Putamen (tissue), 1 donor: ENCODE results near the gene CYB5A.
A peak's percentile ranks its signal among the peaks of the same experiment; 100 is the strongest.
"Not testable (repeated sequence)": the region's sequence is repeated elsewhere in the genome, so short reads cannot be mapped to it uniquely, and the experiment has no call there.

ENCODE experiments used
- DNase-seq: peaks from one replicate; pipeline ENCODE4 v3.0.0-alpha.2; 2016; ENCODE audit warnings: low spot score

Gene CYB5A, protein sequence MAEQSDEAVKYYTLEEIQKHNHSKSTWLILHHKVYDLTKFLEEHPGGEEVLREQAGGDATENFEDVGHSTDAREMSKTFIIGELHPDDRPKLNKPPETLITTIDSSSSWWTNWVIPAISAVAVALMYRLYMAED

GRCh38 chr18:74291771-74292540, at the start of gene CYB5A:
Gene CYB5A, minus strand, starts transcription at chr18:74291963. Its CDS starts 88 bp downstream, at chr18:74291875.
- peak; percentile 99 for DNase-seq

DNA sequence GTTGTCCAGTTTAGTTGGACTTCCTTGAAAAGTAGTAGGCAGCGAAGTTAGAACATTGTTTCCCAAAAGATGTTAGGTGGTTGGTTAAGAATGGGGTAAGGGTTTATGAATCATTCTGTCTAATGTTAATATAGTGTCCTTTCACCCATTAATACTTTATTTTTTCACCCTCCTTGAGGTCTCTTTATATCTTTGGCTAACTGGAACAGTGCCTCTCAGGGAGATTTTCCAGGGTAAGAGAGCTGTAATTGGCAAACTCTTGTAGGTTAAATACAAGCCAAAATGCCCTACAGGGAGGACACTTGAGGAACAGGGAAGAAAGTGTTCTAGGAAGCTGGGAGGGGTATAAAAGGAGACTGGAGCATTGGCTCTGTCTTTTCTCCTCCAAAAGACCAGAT, 46.1 kb upstream of the CYB5A start:
- DNase-seq, result no peak

DNA sequence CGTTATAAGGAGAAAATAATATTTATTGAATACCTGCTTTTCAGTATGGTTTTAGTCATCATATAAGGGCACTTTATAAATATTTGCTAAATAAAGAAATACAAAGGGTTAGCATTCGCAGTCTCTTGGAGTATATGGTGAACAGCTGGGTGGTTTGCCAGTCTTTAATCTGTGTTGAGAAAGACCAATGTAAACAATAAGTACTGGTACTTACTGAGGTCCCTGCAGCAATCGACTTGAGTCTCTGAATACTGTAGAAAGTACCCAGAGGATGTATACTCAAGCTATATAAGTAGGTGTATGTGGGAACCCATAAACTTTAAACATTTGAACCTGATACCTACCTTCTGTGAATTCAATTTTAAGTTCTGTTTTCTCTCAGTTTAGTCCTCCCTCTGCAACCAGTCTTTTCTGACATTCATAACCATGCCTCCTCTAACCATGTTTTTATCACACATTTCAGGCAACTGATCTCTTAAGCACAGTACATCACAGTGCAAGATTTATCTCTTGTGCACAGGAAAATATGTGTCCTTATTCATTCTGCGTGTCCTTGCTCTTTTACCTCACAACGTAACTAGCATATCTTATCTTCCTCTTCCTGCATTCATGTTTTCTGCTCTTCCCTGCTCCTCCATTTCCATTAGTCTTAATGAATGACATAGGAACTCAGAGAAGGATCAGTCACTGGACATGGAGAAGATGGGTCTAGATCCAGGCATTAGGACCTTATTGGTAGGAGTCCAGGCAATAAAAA, 45.6 kb upstream of the CYB5A start:
- no peak for DNase-seq

- no peak for DNase-seq
Observed at GRCh38 chr18:74336656-74337055, 44.9 kb upstream of the CYB5A start.

DNA sequence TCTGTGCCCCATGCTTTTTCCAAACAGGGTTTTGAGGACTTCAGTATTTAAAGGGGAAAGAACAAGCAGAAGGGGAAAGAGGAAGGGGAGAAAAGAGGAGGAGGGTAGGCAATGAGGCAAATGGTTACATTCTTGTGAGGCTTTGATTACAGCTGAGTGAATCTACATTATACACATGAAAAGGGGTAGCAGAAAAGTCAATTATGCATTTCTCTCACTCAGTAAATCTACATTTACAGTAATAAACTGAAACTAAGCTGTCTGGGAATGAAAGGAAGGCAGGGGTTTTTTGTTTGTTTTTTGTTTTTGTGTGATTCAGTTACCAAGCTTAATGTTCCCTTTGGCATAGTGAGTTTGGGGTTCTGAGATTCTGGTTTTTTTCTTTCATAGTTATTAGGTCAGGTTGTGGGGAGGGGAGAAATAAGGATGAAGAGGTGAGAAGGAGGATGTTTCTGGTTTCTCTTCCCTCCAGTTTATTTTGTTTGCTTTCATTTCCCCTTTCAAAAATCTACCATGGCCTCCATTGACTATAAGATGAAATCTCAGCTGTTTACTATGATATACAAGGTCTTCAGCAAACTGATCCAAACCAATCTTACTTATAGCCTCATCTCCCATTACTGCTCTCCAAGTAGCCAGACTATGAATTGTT, 42.6 kb upstream of the CYB5A start:
- no peak for DNase-seq

DNA sequence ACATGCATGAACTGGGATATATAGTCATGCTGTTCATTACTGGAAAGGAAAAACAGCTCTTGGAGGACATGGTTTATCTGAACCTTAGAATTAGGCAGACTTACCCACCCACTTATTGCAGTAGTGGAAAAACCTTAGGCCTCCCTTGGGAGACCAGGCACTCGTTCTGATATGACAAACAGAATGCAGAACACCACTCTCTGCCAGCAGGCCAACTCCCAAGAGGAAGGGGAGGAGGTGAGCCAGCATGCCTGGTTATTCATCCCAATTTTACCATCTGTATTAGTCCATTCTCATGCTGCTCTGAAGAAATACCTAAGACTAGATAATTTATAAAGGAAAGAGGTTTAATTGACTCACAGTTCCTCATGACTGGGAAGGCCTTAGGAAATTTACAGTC, 41.3 kb upstream of the CYB5A start:
- no peak for DNase-seq

DNA sequence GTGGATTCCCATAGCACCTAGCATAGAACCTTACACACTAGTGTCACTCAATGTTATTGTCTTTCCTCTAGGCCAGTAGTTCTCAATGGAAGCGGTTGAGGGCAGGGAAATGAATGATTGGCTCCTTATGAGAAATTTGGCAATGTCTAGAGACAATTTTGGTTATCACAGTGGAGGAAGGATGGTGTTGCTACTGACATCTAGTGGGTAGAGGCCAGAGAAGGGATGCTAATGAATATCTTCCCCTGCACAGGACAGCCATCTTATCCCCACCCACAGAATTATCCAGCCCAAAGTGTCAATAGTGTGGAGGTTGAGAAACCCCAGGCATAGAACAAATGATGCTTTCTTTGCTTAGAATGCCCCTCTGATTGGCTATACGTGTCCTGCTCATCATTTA, 39.6 kb upstream of the CYB5A start:
- no peak for DNase-seq

- no peak for DNase-seq
Observed at GRCh38 chr18:74329688-74330205, 38.0 kb upstream of the CYB5A start.

GRCh38 chr18:74328206-74328605, 36.4 kb upstream of the CYB5A start:
- no peak for DNase-seq

- not testable (repeated sequence) for DNase-seq
Observed at GRCh38 chr18:74326791-74327190, 35.0 kb upstream of the CYB5A start.

DNA sequence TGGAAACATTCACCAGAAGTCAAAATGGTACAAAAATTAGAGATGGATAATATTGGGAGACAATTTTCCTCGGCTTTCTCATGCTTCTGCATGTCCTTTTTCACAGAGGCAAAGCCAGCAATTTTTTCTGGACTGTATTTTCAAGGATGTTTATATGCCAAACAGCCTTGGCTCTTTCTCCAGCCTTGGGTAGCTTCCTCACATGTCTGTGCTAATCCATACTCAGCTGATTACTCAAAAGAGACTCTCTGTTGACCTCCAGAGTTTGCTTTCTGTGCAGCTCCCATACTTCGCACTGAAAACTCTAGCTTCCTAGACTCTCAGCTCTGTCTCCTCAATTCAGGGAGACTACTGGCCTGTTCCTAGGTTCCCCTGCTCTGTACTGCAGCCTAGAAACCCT, 34.5 kb upstream of the CYB5A start:
- DNase-seq, result no peak

- no peak for DNase-seq
Observed at GRCh38 chr18:74316257-74317170, 24.8 kb upstream of the CYB5A start.

GRCh38 chr18:74315464-74316256, 23.9 kb upstream of the CYB5A start, which contains the start of gene C18orf63:
Gene C18orf63, plus strand, starts transcription at chr18:74315839. Its CDS starts 2,027 bp downstream, at chr18:74317866.
- DNase-seq, result no peak

DNA sequence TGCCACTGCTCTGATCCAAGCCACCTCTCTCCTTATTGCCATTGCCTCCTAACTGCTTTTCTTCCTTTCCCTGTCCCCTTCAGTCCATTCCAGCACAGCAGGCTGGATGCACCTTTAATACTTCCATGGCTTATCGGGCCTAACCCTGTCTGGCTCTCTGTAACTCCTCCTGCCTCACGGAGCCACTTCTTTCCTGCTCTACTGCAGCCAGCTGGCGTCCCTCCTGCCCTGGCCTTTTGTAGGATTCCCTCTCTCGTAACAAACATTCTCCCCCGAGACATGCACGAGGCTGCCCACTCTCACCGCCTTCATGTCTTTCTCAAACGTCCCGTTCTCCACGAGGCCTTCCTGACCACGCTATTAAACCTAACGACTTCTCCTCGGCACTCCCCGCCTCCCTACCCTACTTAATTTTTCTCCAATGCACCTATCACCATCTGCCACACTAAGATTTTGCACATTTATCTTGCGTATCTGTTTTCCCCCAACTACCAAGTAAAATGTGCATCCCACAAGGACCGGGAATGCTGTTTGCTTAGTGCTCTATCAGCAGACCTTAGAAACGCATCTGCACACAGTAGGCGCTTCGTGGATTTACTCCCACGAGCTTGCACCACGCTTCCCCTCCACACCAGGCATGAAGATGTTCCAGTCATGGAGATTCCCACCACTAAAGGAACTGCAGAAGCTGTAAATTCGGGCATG, 23.1 kb upstream of the CYB5A start:
- no peak for DNase-seq

- no peak for DNase-seq
Observed at GRCh38 chr18:74311000-74311399, 19.2 kb upstream of the CYB5A start.

GRCh38 chr18:74310411-74310810, 18.6 kb upstream of the CYB5A start:
- DNase-seq, result no peak

DNA sequence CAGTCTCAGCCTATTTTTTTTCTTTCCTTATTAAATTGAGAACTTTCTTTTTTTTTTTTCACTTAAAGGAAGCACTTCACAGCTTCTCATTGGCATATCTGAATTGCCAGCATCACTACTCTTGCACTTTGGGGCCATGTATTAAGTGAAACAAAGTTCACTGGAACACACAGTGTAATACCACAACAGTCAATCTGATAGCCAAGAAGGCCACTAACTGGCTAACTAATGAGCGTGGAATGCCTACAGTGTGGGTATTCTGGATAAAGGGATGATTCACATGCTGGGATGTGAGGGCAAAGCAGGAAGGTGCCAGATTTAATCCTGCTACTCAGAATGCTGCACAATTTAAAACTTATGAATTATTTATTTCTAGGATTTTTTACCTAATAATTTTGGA, 12.2 kb upstream of the CYB5A start:
- DNase-seq, result no peak

DNA sequence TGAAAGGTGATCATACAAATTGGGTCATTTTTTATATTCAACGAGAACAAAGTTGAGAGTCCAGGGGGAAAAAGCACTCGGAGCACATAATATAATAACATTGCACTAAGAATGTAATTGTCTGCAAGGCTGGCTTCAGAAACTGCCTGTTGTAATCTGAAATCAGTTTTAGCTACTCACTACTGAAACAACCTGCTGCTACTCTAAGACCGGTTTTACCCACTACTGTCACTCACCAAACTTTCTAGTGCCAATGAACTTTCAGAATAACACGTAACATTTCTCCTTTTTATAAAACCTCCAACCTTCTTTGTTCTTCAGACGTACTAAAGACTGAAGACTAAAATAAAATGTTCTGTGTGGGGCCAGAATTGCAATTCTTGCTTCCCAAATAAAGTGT, 11.5 kb upstream of the CYB5A start:
- DNase-seq, result no peak

GRCh38 chr18:74299746-74300145, 8.0 kb upstream of the CYB5A start:
- no peak for DNase-seq

- DNase-seq, result no peak
Observed at GRCh38 chr18:74299162-74299561, 7.4 kb upstream of the CYB5A start.
